ENCODE results near the gene SH3TC1.

The SH3TC1 gene

DNA sequence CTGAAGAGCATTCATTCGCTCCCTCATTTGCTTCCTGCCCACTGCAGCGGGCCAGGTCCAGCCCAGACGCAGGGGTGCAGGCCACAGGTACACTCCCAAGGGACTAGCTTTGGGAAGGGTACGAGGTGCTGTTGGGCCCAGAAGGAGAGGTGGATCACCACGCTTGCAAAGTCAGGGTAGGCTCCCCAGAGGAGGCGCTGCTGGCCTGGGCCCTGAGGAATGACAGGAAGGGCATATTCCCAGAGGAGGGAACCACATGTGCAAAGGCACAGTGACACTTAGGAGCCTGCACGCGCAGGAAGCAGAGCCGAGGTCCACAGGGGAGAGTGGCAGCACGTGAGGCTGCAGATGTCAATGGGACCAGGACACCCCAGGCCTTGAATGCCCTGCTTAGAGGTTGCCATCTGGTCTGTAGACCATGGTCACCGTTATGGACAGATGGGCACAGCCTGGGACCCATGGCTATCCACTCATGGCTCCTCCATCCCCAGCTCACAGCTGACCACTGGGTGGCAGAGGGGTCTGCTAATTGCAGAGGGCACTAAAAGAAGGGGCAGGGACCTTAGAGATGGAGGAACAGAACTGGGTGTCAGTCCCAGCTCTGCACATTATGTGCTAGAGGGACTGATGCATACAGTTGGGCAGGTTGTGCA is 78.4 kb downstream of the SH3TC1 start:
- no peak for DNase-seq (ENCODE audit: low spot score)

DNA sequence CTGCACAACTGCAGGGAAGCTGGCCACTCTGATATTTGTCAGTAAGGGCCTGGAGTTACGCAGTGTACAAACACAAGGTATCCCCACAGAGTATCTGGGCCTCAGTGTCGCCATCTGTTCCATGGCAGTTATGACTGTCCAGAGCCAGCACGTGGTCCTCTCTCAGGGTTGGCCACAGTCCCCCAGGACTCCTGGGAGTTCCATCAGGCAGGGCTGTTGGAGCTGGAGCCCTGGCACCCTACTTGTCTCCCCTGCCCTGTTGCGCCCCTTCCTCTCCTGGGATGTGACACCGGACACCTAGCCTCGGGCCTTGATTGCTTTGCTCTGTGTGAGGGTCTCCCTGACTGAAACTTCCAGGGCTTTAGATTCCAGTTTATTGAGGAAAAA is 78.9 kb downstream of the SH3TC1 start:
- no peak for DNase-seq (ENCODE audit: low spot score)

DNA sequence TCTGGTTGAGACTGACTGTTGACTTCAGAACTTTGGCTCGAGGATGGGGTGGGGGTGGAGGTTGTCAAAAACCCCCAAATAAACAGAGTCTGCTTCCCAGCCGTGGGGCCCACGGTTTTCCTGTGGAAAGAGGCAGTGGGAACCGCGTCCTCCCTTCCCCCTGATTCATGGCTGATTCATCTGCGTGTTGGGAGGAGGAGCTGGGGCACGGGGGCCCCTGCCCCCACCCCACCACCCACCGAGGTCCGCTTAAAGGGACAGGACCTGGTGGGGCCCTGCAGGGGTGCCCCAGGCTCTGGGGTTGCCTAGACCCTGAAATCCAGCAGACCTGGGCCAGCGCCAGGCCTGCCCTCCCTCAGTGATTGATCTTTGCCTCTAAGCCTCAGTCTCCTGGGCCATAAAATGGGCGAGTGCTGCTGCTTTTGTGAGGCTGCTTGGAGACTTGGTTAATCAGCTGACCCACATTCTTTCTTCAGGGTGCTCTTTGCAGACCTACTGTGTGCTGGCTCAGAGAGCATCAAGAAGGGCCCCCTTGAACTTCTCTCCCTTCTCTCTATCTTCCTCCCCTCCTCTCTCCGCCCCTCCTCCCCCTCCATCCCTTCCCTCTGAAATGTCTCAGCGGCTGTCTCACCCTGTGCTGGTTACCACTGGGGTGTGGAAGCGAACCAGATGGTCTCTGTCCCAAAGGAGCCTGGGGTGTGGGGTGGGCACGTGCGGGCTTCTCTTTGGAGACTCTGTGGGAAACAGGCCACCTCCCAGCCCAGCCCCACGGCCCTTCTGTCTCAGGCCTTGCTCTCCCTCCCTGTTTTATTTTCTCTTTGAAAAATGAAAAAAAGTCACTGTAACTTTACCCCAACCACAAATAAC is 79.6 kb downstream of the SH3TC1 start:
- DNase-seq (ENCODE audit: low spot score) = no peak

DNA sequence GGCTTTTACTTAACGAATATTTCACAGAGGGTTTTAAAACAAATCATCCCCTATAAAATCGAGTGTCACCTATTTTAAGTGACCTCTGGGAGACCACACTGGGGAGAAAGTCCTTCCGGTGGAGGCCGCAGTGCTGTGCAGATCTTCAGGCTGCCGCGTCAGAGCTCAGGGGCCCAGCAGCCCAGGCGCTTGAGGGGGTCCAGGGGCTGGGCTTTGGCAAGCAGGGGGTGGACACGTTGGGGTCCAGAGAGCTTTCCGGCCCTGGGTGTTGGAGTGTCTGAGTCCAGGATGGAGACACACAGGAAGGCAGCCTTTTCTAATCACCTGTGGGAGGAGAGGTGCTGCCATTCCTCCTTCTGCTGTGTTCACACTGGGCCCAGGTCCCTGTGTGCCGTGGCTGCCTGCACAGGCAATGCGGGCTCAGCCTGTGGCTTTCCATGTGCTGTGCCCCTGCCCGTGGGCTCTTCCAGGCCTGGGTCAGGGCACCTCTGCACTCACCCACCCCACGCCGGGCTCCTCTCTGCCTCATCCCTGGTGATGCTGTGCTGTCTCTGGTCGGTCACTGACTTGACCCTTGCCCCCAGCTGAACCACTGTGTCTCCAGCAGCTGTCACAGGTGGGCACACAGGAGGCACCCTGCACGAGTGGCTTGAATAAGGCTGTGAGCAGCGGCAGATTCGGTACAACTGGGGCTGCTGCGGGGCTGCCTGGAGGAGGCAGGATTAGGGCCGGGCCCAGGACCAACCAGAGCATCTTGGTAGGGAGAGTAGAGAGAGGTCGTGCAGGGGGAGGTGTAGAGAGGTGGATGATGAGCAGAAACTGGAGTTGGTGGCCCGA is 80.4 kb downstream of the SH3TC1 start:
- no peak for DNase-seq (ENCODE audit: low spot score)

DNA sequence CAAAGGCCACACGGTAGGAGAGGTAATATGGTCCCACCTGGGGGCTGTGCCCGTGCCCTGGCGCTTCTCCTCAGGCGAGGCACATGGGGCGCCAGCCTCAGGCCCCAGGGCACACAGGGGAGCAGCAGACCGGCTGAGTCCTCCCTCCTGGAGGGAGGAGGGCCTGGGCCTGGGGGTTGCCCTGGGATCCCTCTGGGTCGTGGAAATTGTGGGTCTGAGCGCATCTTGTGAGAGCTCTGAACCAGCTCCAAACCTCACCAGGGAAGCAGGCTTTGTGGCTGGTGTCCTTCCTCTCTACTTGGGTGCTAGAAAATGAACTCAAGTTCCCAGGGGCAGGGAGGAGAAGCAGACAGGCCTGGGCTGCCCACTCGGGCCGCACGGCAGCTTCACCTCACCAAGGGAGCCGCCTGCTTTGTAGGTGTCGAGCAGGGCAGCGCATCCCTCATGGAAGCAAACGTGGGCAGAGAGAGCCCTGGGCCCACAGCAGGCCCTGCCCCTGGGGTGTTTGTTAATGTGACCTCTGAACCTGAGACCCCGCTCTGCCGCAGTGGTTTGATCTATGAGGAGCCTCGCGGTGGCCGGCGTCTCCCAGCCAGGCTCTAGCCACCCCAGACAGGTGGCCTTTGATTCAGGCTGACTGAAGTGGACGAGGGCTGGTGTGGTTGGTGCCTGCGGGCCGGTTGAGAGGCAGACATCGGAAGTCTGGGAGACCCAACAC is 81.2 kb downstream of the SH3TC1 start:
- no peak for DNase-seq (ENCODE audit: low spot score)

DNA sequence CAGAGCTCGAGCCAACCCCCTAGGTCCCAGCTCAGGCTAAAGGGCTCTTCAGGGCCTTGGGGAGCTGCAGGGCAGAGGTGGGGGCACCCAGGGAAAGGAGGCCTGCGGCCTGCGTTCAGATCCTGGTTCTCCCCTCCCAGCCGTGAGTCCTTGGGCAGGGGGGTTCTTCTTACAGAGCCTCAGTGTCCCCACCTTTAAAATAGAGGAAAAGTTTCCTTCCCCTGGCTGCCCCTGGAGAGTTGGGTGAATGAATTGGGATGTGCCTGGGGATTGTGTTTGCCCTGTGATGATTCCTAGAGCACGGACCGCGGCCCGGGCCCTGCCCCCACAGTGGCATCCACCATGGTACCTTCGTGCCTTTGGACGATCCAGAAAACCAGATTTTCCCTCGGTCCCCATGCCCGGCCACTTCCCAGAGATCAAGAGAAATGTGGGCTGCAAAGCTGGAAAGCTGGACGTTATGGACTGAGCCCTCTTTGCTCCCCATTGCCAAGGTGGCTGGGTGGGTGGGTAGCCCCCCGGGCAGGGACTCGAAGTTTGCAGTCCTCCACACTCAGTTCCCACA is 81.9 kb downstream of the SH3TC1 start:
- DNase-seq (ENCODE audit: low spot score) = no peak

DNA sequence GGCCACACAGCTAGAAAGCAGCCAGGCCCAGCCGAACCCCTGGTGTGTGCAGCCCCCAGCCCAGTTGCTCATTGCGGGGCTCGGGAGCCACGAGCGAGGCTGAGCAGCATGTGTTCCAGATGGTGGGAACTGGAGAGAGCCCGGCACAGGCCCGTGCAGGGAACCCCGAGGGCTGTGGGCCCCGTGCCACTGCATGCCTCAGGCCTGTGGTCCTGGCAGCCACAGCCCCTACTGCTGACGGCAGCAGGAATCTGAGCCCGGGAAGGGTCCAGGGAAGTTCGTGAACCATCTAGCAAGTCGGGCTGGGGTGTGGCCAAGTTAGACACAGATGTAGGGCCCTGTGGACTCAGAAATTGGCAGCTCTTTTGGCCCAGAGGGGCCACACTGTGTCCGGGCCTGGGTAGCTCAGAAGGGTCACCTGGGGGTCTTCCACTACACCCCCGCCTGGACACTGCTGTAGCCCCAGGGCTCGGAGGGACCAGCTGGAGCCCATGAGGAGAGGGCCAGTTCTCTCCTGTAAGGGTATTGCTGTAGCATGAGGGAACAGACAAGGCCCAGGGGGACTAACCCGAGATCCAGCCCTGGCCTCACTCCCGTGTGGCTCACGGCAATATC is 82.5 kb downstream of the SH3TC1 start:
- DNase-seq (ENCODE audit: low spot score) = no peak

DNA sequence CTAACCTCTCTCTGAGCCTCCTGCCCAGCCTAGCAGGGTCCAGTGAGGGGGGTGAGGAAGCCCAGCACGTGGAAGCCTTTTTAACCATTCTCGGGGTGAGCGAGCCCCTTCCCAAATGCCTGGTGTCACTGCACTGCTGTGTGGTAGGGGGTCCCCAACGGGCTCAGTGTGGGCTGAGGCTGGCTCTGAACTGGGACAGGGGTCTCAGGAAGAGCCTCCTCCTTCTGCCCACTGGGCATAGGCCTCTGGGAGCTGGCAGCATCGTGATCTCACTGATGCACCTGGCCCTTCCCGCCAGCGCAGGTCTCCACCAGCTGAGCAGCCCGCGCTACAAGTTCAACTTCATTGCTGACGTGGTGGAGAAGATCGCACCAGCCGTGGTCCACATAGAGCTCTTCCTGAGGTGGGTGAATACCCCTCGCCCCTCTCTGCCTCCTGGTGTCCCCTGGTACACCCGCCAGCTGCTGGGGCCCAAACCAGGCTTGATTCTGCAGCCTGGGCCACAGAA is 83.1 kb downstream of the SH3TC1 start:
- no peak for DNase-seq (ENCODE audit: low spot score)

DNA sequence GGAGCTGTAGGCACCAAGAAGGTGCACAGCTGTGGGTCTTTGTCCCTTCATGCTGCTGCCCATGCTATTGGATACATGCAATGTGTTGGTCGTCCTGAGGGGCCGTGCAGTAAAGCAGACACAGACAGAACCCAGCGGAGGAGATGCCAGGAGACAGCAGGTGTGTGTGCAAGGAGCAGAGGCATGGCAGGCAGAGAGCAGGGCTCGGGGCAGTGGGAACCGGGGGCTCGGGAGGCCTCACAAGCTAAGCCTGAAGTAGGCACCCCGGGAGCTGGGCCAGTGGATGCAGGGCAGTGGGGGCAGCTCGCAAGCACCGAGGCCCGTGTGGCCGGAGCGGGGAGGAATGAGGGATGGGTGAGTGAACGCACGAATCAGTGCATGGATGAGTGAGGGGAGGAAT is 83.7 kb downstream of the SH3TC1 start:
- no peak for DNase-seq (ENCODE audit: low spot score)

DNA sequence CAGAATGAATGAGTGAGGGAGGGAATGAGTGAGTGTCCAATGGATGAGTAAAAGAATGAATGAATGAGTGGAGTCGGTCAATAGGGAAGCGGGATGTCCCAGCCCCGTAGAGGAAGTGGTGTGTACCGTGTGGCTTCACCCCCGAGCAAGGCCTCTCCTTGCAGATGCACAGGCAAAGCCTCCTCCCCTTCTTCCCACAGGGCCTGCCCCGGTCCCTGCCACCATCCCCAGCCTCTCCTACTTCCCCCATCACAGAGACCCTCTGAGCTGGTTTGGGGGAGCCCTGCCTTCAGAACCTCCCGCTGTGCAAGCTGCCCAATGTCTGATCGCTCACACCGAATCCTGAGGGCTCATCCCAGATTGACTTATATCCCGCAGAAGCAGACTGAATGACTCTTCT is 84.1 kb downstream of the SH3TC1 start:
- DNase-seq (ENCODE audit: low spot score) = no peak

DNA sequence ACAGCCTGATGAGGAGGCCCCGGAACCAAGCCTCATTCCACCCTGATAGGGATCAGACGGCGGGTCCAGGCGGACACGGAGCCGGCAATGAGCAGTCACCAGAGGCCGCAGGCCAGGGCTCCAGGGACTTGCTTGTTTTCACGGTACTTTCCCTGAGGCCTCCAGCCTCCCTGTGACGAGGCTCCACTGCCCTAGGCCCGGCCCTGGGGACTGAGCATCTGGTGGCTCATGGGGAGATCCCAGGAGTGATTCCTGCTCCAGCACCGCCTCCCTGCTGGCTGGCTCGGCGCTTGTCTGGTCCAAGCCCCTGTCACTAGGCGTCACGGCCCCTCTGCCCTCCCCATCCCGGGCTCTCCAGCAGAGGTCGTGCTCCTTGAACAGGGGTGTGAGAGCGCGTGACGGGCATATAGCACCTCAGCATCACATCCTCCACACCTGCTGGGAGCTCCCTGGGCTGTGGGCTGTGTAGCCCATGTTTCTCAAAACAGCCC is 84.6 kb downstream of the SH3TC1 start:
- no peak for DNase-seq (ENCODE audit: low spot score)

DNA sequence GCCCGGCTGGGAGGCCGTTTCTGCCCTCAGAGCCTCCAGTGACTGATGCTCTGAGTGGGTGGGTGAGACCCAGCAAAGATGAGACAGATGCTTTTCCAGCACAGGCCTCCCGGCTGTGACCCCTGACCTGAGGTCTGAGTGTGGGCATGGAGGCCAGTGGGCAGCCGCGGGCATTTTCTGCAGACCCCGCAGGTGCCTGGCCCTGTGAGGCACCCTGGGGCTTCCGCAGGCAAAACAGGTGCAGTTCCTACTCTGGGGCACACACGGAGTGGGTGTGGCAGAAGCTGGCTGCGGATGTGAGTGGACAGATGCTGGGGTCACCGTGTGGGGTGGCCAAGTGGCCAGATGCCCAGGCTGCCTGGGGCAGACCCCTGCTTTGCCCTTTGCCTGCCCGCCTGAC is 85.3 kb downstream of the SH3TC1 start:
- no peak for DNase-seq (ENCODE audit: low spot score)

DNA sequence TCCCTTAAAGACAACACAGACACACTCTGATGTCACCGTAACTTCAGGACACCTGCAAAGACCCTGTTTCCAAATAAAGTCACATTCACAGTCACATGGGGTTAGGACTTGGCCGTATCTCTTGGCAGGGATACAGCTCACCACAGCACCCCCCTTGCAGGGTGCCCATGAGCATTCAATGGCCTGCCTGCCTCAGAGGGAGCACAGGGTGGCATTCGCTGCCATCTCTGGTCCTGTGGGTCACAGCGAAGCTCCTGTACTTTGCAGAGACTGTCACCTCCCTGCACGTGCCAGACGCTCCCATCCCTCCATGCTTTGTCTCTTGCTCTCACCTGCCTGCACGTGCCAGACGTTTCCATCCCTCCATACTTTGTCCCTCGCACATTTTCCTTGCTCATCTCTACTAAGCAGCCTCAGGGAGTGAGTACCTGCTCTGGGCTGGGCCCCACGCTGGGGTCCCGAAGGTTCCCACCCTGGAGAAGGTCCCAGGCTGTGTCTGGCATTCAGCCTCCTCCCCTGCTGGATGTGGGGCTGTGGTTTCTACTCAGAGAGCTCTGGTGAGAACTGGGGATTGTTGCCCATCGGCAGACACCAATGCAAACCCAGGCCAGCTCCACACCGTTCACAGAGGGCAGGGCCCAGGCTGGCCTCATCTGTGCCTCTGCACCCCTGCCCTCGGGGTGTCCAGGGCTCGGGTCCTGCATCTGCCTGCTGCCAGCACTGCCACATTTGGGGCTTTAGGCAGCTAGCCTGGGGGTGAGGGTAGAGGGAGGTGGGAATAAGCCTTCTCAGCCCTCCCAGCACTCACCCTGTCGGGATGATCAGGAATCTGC is 86.3 kb downstream of the SH3TC1 start:
- no peak for DNase-seq (ENCODE audit: low spot score)

DNA sequence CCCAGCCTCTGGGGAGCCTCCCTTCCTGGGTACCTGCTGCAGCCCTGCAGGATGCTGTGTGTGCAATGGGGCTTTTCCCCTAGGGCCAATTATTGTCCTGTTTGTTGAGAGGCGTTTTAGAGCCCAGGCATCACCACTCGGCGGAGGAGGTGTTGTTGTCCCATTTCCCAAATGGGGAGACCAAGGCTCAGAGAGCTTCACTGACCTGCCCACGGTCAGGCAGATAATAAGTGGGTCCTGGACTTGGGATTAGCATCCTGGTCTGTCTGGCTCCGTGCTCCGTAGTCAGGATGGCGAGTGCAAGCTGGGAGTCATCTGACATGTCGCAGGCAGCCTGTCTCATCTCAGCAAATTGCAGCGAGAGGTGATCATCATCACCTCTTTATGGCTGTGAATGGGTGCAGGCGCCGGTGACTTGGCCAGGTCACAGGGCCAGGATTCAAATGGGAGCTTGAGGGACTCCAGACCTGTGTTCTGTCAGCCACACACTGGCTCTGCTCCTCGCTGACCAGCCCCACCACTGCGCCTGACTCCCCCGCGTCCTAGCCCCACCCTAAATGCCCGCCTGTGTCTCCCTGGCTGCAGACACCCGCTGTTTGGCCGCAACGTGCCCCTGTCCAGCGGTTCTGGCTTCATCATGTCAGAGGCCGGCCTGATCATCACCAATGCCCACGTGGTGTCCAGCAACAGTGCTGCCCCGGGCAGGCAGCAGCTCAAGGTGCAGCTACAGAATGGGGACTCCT is 87.1 kb downstream of the SH3TC1 start:
- DNase-seq (ENCODE audit: low spot score) = no peak

DNA sequence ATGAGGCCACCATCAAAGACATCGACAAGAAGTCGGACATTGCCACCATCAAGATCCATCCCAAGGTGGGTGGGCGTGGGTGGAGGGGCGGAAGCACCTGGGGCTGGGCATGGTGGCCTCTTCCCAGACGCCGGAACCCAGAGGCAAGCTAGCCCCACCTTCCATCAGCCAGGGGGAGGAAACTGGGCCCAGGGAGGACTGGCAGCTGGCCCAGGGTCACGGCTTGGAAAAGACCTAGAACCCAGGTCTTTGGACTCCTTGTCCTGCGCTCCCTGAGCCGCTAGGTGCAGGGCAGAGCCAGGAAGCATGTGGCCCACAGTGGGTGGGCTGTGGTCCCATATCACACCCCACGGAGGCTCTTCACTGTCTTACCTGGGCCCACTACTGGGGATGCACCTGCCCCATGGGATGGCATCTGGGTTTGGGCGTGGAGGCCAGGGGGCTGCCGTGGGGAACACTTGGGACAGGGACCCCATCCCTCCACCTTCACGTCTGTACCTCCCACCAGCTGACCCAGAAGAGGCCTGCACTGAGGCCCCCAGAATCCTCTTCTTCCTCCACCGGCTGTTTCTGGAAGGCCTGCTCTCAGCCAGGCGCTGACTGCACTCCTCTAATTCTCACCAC is 87.7 kb downstream of the SH3TC1 start:
- no peak for DNase-seq (ENCODE audit: low spot score)

DNA sequence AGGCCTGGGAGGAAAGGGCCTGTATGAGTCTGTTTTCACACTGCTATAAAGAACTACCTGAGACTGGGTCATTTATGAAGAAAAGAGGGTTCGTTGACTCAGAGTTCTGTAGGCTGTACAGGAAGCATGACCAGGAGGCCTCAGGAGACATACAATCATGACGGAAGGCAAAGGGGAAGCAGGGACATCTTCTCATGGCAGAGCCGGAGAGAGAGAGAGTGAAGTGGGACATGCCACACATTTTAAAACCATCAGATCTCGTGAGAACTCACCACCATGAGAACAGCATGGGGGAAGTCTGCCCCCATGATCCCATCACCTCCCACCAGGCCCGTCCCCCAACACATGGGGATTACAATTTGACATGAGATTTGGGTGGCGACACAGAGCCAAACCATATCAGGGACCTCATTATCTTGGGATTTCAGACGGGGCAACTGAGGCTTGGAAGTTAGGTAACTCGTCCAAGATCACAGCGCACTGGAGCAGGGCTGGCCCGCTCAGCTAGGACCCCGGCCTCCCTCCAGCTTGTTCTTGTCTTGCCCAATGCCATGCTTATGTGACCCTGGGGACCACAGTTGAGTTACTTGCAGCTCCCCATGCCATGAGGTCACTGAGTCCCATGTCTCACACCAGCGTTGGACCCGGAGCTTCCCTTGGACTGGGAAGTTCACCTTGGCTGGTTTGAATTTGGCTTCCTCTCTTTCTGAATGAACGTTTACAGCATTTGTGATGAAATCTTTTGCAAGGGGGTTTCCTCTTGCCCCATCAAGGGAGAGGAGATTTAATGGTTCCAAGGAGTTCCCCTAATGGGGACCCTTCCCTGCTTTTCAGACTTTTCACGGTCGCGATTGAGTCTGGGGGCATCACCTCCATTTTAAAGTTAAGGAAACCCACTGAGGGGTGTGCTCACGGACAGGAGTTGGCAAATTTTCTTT is 88.5 kb downstream of the SH3TC1 start:
- DNase-seq (ENCODE audit: low spot score) = no peak

DNA sequence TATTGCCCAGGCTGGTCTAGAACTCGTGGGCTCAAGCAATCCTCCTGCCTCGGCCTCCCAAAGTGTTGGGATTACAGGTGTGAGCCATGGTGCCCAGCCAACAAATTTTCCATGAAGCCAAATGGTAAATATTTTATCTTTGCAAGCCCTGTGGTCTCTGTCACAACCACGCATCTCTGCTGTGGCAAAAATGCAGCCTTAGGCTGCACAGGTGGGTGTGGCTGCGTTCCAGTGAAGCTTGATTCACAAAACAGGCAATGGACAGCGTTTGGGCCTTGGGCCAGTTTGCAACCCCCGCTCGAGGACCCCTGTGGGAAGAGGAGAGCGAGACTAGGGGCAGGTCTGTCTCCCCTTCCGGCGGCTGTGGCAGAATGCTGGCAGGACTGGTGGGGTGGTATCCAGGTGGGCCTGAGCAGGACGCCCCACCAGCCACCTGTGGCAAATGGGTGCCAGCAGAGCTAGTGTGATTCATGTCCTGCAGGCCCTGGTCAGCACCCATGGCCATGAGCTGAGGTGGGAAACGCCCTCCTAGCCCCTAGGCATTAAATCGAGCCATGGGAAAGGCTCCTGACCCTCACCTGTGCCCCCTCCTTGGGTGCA is 90.2 kb downstream of the SH3TC1 start:
- DNase-seq (ENCODE audit: low spot score) = no peak
